Measurements from ENCODE around the gene PRR29. TPM values are rescaled to one million over a fixed set of nuclear protein-coding genes. Genes with fewer than 3 reads are reported as not detected.

Gene PRR29
- total and polyA plus RNA-seq, 7 donors = 0.22 to 0.60 TPM; not detected in 5

DNA sequence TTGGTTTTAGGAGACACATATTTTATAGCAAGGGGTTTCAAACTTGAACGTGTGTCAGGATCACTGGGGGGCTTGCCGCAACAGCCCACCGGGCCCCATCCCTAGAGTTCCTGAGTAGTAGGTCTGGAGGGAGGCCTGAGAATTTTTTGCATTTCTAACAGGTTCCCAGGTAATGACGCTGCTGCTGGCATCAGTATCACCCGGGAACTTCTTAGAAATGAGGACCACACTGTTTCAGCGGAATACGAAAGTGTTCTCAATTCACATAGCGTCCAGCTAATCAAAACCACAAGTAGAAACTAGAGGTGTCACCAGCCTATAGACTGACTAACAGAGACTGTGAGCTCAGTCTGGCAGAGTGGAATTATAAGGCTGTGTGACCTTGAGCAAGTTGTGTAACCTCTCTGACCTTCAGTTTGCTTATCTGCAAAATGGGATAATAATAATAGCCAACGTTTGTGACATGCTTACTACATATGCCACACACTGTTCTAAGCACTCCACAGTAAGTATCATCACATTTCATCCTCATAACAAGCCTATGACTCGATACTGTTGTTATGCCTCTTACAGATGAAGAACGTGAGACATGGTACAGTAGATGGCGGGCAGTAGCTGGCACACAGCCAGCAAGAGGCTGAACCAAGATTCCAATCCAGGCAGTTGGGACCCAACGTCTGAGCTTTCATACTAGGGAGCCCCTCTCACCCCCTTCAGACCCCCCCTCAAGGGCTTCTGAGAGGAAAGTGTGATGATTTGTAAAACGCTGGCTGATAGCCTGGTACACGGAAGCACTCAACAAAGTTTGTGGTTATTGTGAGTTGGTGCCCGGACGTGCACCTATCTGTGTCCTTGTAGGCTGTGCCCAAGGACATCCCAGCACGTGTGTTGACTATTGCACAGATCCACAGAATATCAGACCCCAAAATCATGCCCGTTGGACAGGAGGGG lies 26.9 kb downstream of the PRR29 start:
- no peak overlapping the region for H3K27ac ChIP-seq
- H3K9me3 ChIP-seq = no peaks in the 10 kb centered on the region
- peak; percentile 61 for DNase-seq
- TF ChIP-seq EP300 (IDR thresholded peaks at IDR 0.05) (no peak), POLR2A (IDR thresholded peaks at IDR 0.05) (no peak), POLR2AphosphoS5 (IDR thresholded peaks at IDR 0.05) (no peak)
- TF ChIP-seq, protein P1, sequence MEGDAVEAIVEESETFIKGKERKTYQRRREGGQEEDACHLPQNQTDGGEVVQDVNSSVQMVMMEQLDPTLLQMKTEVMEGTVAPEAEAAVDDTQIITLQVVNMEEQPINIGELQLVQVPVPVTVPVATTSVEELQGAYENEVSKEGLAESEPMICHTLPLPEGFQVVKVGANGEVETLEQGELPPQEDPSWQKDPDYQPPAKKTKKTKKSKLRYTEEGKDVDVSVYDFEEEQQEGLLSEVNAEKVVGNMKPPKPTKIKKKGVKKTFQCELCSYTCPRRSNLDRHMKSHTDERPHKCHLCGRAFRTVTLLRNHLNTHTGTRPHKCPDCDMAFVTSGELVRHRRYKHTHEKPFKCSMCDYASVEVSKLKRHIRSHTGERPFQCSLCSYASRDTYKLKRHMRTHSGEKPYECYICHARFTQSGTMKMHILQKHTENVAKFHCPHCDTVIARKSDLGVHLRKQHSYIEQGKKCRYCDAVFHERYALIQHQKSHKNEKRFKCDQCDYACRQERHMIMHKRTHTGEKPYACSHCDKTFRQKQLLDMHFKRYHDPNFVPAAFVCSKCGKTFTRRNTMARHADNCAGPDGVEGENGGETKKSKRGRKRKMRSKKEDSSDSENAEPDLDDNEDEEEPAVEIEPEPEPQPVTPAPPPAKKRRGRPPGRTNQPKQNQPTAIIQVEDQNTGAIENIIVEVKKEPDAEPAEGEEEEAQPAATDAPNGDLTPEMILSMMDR (IDR thresholded peaks at IDR 0.05) = no peak
- intact Hi-C loops (cut with DNase I) = loop anchor here (5.0 kb wide), 1 partner anchor 257 kb away; no protein-coding TSS in a partner anchor
- H3K27me3 ChIP-seq = peaks cover 0 to 4% (median 0%) of the 10 kb centered on the region in 3 donors
- H3K36me3 ChIP-seq = no peaks in the 10 kb centered on the region
- WGBS, 2 donors = 58 to 69% methylated on average over 19 of the region's 19 CpGs
- no peak overlapping the region for H3K4me3 ChIP-seq
- H3K4me1 ChIP-seq = peaks cover 0 to 7% (median 6%) of the 10 kb centered on the region in 4 donors

GRCh38 chr17:64025732-64026294 lies 27.7 kb downstream of the PRR29 start:
- Histone ChIP-seq H3K4me1 (peaks cover 0 to 7% (median 6%) of the 10 kb centered on the region in 4 donors), H3K4me3 (peak overlapping the region in 1 of 4 donors; percentile 1), H3K27ac (no peak overlapping the region), H3K9me3 (no peaks in the 10 kb centered on the region), H3K36me3 (no peaks in the 10 kb centered on the region), H3K27me3 (peaks cover 0 to 4% (median 0%) of the 10 kb centered on the region in 3 donors)
- TF ChIP-seq EP300 (IDR thresholded peaks at IDR 0.05) (no peak), POLR2AphosphoS5 (IDR thresholded peaks at IDR 0.05) (no peak)
- TF ChIP-seq, protein P1 (IDR thresholded peaks at IDR 0.05) = peak; percentile 68 to 95 (median 86)
- intact Hi-C loops (cut with DNase I) = loop anchor here (2.0 to 5.0 kb wide), 2 partner anchors 107 to 256 kb away; partner anchors contain the start of gene GH1
- 1 to 3% methylated on average over 21 of the region's 21 CpGs for WGBS, 2 donors
- DNase-seq = peak; percentile 84

GRCh38 chr17:64028874-64029464 lies 30.8 kb downstream of the PRR29 start:
- peak; percentile 73 for DNase-seq
- H3K27me3 ChIP-seq = peaks cover 0 to 4% (median 0%) of the 10 kb centered on the region in 3 donors
- no peaks in the 10 kb centered on the region for H3K36me3 ChIP-seq
- no peak overlapping the region for H3K27ac ChIP-seq
- intact Hi-C loops (cut with DNase I) = loop anchor here (2.0 to 5.0 kb wide), 2 partner anchors 102 to 253 kb away; partner anchors contain the start of gene ERN1
- WGBS, 2 donors = 13 to 22% methylated on average over 3 of the region's 3 CpGs
- no peak for TF ChIP-seq EP300 (IDR thresholded peaks at IDR 0.05)
- TF ChIP-seq, protein P1 (IDR thresholded peaks at IDR 0.05) = peak in 3 of 4 experiments; percentile 56 to 74 (median 63)
- no peak overlapping the region for H3K4me3 ChIP-seq
- peaks cover 0 to 7% (median 6%) of the 10 kb centered on the region in 4 donors for H3K4me1 ChIP-seq
- H3K9me3 ChIP-seq = no peaks in the 10 kb centered on the region

DNA sequence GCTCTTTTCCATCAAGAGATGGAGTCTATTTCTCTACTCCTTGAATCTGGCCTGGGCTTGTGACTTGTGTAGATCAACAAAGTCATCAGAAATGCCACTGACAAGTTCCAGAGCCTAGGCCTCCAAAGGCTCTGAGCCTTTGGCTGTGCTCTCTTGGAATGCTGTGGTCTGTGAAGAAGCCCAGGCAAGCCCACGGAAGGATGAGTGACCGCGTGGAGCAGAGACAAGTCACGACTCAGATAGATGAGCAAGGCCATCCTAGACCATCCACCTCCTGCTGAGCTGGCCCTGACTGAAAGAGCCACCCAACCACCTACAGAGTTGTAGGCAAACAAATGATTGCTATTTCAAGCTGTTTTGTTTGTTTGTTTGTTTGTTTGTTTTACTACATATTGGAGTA lies 33.9 kb downstream of the PRR29 start:
- Histone ChIP-seq H3K27me3 (no peaks in the 10 kb centered on the region), H3K4me1 (no peaks in the 10 kb centered on the region), H3K36me3 (no peaks in the 10 kb centered on the region), H3K9me3 (no peaks in the 10 kb centered on the region), H3K27ac (no peak overlapping the region), H3K4me3 (no peak overlapping the region)
- no peak for TF ChIP-seq POLR2AphosphoS5 (IDR thresholded peaks at IDR 0.05)
- TF ChIP-seq, protein P1 (IDR thresholded peaks at IDR 0.05) = no peak
- TF ChIP-seq POLR2A (IDR thresholded peaks at IDR 0.05) = no peak
- TF ChIP-seq EP300 (IDR thresholded peaks at IDR 0.05) = no peak
- WGBS, 2 donors = 93 to 96% methylated on average over 4 of the region's 4 CpGs
- intact Hi-C loops (cut with DNase I) = no loop called here
- DNase-seq = peak; percentile 26

Measured in sigmoid colon (tissue), 7 donors.